Activated naive CD8-positive, alpha-beta T cell (primary cell): ENCODE measurements around the gene STIM1.
A peak's percentile ranks its signal among the peaks of the same experiment; 100 is the strongest.
"Not testable (repeated sequence)": the region's sequence is repeated elsewhere in the genome, so short reads cannot be mapped to it uniquely, and the experiment has no call there.

Source experiments
- H3K27ac Mint-ChIP-seq: one replicate; pipeline ENCODE4 v1.8.0; 2021; ENCODE audit warnings: mixed read lengths
- H3K27me3 Mint-ChIP-seq: one replicate; pipeline ENCODE4 v1.8.0; 2021; ENCODE audit warnings: mixed read lengths
- H3K36me3 Mint-ChIP-seq: one replicate; pipeline ENCODE4 v1.8.0; 2021; ENCODE audit warnings: mixed read lengths
- H3K4me1 Mint-ChIP-seq: one replicate; pipeline ENCODE4 v1.8.0; 2021; ENCODE audit warnings: low read depth, mixed read lengths
- H3K4me3 Mint-ChIP-seq: one replicate; pipeline ENCODE4 v1.8.0; 2021; ENCODE audit warnings: mild to moderate bottlenecking, mixed read lengths
- H3K9me3 Mint-ChIP-seq: one replicate; pipeline ENCODE4 v1.8.0; 2021; ENCODE audit warnings: low read depth, mixed read lengths

Gene STIM1

DNA sequence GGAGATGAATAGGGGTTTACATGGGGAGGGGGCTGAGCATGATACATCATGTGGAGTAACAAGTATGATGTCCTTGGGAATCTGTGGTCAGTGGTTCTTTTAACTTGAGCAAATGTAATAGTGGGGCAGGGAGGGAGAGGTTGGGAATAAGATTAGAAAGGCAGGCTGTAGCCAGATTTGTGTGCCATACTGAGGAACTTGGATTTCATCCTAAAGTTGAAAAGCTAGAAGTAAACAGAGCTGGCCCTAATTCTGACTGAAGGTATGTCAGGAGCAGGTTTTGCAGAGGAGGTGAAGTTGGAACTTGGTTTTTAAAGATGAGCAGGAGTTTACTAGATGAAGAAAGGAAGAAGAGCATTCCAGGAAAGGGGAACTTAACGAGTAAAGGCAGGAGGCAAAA, 130.8 kb downstream of the STIM1 start:
- Mint-ChIP-seq H3K9me3 (no peaks in the 10 kb centered on the region), H3K4me1 (peaks cover 89% of the 10 kb centered on the region), H3K36me3 (no peaks in the 10 kb centered on the region), H3K4me3 (no peak overlapping the region), H3K27me3 (no peaks in the 10 kb centered on the region), H3K27ac (peak overlapping the region; percentile 59)

DNA sequence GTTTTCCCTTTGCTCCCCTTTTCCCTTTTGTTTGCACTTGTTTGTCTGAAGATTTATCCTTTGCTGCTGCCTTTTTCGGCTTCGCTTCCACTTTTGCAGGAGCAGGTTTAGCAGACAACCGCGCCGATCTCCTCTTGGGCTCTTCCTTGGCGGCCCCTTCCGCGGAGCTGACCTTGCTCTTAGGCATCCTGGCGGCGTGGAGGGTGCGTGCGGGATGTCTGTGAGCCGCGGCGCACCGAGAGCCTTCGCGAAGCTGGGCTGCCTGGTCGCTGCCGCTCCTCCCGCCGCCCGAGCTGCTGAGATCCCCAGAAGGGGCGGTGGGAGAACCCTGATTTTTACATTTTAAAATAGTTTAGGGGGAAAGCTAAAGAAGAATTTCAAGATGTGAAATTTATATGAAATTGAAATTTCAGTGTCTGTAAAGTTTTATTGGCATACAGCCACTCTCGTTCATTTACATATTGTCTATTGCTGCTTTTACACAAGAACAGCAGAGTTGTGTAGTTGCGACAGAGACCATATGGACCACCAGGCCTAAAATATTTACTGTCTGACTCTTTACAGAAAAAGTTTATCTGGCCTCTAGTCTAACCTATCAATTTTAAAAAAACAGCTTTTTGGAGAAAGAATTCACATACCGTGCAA, 133.9 kb downstream of the STIM1 start:
- H3K9me3 Mint-ChIP-seq: peaks cover 5% of the 10 kb centered on the region
- H3K27me3 Mint-ChIP-seq: no peaks in the 10 kb centered on the region
- peaks cover 12% of the 10 kb centered on the region for H3K36me3 Mint-ChIP-seq
- H3K4me1 Mint-ChIP-seq: peaks cover 75% of the 10 kb centered on the region
- peak overlapping the region; percentile 69 for H3K4me3 Mint-ChIP-seq
- H3K27ac Mint-ChIP-seq: peak overlapping the region; percentile 59

DNA sequence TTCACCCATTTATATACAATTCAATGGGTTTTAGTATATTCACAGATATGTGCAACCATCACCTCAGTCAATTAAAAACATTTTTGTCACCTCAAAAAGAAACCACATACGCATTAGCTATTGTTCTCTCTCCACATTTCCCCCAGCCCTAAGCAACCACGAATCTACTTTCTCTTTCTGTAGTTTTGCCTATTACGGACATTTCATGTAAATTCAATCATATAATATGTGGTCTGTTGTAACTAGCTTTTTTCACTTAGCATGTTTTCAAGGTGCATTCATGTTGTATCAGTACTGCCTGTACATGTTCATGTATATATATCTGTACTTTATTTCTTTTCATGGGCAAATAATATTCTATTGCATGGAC, 134.4 kb downstream of the STIM1 start:
- Mint-ChIP-seq H3K4me3 (peak overlapping the region; percentile 69), H3K9me3 (peaks cover 8% of the 10 kb centered on the region), H3K36me3 (peaks cover 16% of the 10 kb centered on the region), H3K27ac (peak overlapping the region; percentile 59), H3K27me3 (no peaks in the 10 kb centered on the region), H3K4me1 (peaks cover 73% of the 10 kb centered on the region)

DNA sequence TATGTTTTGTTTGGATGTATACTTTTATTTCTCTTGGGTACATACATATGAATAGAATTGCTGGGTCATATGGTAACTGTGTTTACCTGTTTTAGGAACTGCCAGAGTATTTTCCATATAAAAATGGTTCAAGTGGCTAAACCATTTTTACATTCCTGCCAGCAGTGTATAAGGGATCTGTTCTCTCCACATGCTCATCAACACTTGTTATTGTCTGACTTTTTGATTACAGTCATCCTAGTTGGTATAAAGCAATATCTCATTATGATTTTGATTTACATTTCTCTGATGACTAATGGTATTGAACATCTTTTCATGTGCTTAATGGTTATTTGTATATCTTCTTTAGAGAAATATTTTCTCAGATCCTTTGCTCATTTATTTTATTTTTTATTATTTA, 134.9 kb downstream of the STIM1 start:
- peak overlapping the region; percentile 69 for H3K4me3 Mint-ChIP-seq
- peaks cover 73% of the 10 kb centered on the region for H3K4me1 Mint-ChIP-seq
- H3K27me3 Mint-ChIP-seq: no peaks in the 10 kb centered on the region
- peaks cover 18% of the 10 kb centered on the region for H3K36me3 Mint-ChIP-seq
- peaks cover 8% of the 10 kb centered on the region for H3K9me3 Mint-ChIP-seq
- H3K27ac Mint-ChIP-seq: peak overlapping the region; percentile 59

DNA sequence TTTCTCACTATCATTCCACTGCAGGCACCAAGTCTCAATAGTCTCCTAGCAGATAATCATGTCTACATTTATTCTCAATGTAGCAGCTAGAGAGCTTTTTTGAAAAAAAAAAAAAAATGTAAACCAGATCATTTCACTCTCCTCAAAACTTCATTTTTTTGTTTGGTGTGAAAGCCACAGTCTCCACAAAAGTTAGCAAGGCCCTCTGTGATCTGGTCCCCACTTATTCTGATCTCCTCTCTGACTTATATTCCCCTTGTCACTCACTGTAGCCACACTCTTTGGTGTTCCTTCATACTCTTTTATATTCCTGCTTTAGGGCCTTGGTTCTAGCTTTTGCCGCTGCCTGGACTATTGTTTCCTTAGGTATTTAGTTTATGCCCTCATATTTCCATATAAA, 137.5 kb downstream of the STIM1 start:
- peaks cover 20% of the 10 kb centered on the region for H3K36me3 Mint-ChIP-seq
- peak overlapping the region; percentile 47 for H3K27ac Mint-ChIP-seq
- no peaks in the 10 kb centered on the region for H3K27me3 Mint-ChIP-seq
- H3K4me3 Mint-ChIP-seq: peak overlapping the region; percentile 8
- peaks cover 8% of the 10 kb centered on the region for H3K9me3 Mint-ChIP-seq
- H3K4me1 Mint-ChIP-seq: peaks cover 72% of the 10 kb centered on the region

DNA sequence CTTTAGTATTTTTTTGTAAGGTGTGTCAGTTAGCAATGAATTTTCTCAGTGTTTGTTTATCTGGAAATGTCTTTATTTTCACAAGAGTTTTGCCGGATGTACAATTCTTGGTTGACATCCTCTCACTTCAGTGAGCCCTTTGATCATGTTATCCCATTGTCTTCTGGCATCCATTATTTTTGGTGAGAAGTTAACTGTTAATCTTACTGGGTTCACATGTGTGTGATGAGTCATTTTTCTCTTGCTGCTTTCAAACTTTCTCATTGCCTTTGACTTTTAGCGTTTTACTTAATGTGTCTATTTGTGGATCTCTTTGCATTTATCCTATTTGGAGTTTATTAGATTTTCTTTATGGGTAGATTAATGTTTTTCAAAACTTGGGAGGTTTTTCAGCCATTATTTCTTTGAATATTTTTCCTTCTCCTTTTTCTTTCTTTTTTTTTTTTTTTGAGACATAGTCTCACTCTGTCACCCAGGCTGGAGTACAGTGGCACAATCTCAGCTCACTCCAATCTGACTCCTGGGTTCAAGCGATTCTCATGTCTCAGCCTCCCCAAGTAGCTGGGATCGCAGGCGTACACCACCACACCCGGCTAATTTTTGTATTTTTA, 138.7 kb downstream of the STIM1 start:
- H3K4me3 Mint-ChIP-seq: peak overlapping the region; percentile 11
- peaks cover 20% of the 10 kb centered on the region for H3K36me3 Mint-ChIP-seq
- peaks cover 8% of the 10 kb centered on the region for H3K9me3 Mint-ChIP-seq

DNA sequence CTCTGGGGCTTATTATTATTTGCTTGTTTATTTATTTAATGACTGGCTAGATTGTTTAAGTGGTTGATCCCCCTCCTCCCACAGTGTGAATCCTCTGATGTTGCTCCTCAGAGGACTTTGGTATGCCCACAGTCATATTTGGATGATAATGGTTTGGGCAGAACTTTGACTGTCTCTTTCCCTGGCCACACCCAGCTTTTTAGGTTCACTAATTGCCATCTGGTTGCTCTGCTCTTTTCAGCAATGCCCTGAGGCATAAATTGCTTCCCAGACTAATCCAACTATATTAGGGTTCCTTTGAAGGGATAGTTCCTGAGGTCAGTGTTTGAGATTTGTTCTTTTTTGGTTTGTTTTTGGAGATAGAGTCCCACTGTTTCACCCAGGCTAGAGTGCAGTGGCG, 139.8 kb downstream of the STIM1 start:
- peaks cover 56% of the 10 kb centered on the region for H3K4me1 Mint-ChIP-seq
- H3K36me3 Mint-ChIP-seq: peaks cover 23% of the 10 kb centered on the region
- H3K9me3 Mint-ChIP-seq: peaks cover 8% of the 10 kb centered on the region
- H3K27me3 Mint-ChIP-seq: no peaks in the 10 kb centered on the region
- H3K27ac Mint-ChIP-seq: no peak overlapping the region
- no peak overlapping the region for H3K4me3 Mint-ChIP-seq

More for the DNA sequence above, 138.7 kb downstream of the STIM1 start:
- Mint-ChIP-seq H3K4me1 (peaks cover 65% of the 10 kb centered on the region), H3K27ac (peak overlapping the region; percentile 47), H3K27me3 (no peaks in the 10 kb centered on the region)

DNA sequence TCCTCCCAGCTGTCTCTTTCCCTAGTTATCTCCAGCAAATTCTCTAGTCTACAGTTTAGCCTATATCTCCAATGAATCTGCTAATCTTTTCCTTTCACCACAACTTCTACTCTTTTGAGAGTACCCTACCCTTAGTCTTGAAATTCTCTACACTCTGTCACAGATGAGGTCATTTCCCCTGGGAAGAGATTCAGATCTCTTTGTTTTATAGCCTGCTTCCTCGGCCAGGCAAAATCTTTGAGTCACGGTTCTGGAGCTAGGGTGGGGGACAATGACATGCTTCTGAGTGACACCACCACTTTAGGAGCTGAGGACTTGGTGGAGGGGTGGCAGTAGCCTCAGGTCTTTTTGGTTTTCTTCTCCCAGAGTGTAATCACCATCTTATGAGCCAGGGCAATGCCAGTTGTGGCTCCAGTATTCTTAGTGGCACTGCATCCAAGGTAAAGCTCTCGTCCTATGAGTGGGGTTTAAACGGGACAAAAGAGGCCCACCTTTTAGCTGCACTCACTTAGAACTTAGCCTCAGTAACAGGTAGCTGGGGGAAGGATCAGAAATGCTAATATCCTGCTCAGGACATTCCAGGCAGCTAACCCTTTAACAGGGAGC, 140.6 kb downstream of the STIM1 start:
- peaks cover 23% of the 10 kb centered on the region for H3K36me3 Mint-ChIP-seq
- no peak overlapping the region for H3K4me3 Mint-ChIP-seq
- H3K4me1 Mint-ChIP-seq: peaks cover 51% of the 10 kb centered on the region
- no peak overlapping the region for H3K27ac Mint-ChIP-seq
- peaks cover 8% of the 10 kb centered on the region for H3K9me3 Mint-ChIP-seq
- no peaks in the 10 kb centered on the region for H3K27me3 Mint-ChIP-seq

DNA sequence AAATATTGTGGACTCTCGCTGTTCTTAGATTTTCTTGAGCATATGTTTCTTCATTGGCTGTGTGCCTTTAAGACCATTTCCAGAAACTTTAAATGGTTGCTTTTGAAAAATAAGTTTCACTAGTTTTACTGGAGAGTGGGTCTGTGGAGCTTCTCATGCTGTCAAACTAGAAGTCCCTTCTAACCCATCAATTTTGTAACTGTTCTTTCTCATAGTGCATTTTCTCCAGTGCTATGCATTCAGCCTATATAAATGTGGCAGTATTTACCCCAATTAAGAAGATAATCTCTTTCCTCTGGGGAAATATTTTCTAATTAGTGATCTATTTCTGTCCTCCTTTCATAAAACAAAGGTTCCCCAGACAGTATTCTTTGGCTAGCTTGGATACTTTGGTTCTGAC, 141.2 kb downstream of the STIM1 start:
- H3K4me3 Mint-ChIP-seq: no peak overlapping the region
- peaks cover 23% of the 10 kb centered on the region for H3K36me3 Mint-ChIP-seq
- peaks cover 8% of the 10 kb centered on the region for H3K9me3 Mint-ChIP-seq
- H3K4me1 Mint-ChIP-seq: peaks cover 51% of the 10 kb centered on the region
- no peak overlapping the region for H3K27ac Mint-ChIP-seq
- H3K27me3 Mint-ChIP-seq: no peaks in the 10 kb centered on the region

DNA sequence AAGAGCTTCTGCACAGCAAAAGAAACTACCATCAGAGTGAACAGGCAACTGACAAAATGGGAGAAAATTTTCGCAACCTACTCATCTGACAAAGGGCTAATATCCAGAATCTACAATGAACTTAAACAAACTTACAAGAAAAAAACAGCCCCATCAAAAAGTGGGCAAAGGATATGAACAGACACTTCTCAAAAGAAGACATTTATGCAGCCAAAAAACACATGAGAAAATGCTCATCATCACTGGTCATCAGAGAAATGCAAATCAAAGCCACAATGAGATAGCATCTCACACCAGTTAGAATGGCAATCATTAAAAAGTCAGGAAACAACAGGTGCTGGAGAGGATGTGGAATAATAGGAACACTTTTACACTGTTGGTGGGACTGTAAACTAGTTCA, 149.3 kb downstream of the STIM1 start:
- H3K36me3 Mint-ChIP-seq, H3K27me3 Mint-ChIP-seq, H3K27ac Mint-ChIP-seq, H3K4me3 Mint-ChIP-seq, H3K9me3 Mint-ChIP-seq: not testable (repeated sequence)
- peaks cover 30% of the 10 kb centered on the region for H3K4me1 Mint-ChIP-seq

DNA sequence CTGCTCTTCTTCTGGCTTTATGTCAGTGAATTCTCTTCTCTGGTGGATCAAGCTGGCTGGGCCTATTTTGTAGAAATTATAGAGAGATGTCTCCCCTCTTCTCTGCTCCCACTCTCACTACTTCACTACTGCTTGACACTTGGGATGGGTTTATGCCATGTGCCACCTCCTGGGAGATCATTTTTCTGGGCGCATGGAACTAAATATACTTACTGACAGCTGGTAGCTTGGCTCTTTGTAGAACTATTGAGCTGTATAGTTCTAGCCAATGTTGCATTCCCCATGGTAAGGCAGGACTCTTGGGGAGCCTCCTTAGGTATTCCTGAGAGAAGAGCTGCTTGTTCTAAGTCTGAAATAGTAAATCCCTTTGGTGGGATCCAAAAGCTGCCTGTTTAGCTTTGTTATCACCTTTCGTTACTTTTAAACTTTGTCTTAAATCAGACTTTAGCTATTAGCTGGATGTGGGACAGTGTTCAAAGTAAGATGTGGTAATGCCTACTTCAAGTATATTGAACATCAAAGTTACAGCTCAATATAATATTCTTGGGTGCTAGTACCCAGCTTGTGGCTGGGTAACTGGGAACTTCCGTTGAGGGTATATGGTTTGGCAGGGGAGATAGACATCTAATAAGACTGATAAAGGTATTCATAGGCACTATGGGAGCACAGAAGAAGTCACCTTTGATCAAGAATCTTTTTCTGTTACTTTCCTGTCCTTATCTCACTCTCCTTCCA, 151.6 kb downstream of the STIM1 start:
- H3K4me3 Mint-ChIP-seq: no peak overlapping the region
- peak overlapping the region; percentile 79 for H3K27ac Mint-ChIP-seq
- no peaks in the 10 kb centered on the region for H3K27me3 Mint-ChIP-seq
- peaks cover 43% of the 10 kb centered on the region for H3K4me1 Mint-ChIP-seq
- no peaks in the 10 kb centered on the region for H3K9me3 Mint-ChIP-seq
- H3K36me3 Mint-ChIP-seq: peaks cover 6% of the 10 kb centered on the region

DNA sequence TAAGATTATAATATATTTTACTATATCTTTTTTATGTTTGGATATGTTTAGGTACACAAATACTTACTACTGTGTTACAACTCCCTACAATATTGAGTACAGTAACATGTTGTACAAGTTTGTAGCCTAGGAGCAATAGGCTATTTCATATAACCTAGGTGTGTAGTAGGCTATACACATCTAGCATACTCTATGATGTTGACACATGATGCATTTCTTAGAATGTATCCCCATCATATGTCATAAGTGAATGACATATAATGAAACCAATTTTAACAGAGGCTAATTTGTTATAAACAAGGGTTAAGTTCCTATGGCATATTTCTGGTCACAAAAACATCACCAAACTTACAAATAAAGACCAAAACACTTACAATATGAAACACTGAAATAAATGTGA, 152.7 kb downstream of the STIM1 start:
- peaks cover 53% of the 10 kb centered on the region for H3K4me1 Mint-ChIP-seq
- peaks cover 6% of the 10 kb centered on the region for H3K36me3 Mint-ChIP-seq
- H3K27ac Mint-ChIP-seq: no peak overlapping the region
- H3K9me3 Mint-ChIP-seq: no peaks in the 10 kb centered on the region
- H3K27me3 Mint-ChIP-seq: no peaks in the 10 kb centered on the region
- no peak overlapping the region for H3K4me3 Mint-ChIP-seq

DNA sequence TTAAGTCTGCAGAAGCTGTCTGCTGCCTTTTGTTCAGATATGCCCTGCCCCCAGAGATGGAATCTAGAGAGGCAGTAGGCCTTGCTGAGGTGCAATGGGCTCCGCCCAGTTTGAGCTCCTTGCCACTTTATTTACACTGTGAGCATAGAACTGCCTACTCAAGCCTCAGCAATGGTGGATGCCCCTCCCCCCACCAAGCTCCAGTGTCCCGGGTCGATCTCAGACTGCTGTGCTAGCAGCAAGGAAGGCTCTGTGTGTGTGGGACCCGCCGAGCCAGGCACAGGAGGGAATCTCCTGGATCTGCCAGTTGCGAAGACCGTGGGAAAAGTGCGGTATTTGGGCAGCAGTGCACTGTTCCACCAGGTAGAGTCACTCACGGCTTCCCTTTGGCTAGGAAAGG, 161.1 kb downstream of the STIM1 start:
- H3K4me3 Mint-ChIP-seq, H3K9me3 Mint-ChIP-seq, H3K27ac Mint-ChIP-seq, H3K36me3 Mint-ChIP-seq, H3K27me3 Mint-ChIP-seq: not testable (repeated sequence)
- H3K4me1 Mint-ChIP-seq: peaks cover 74% of the 10 kb centered on the region

DNA sequence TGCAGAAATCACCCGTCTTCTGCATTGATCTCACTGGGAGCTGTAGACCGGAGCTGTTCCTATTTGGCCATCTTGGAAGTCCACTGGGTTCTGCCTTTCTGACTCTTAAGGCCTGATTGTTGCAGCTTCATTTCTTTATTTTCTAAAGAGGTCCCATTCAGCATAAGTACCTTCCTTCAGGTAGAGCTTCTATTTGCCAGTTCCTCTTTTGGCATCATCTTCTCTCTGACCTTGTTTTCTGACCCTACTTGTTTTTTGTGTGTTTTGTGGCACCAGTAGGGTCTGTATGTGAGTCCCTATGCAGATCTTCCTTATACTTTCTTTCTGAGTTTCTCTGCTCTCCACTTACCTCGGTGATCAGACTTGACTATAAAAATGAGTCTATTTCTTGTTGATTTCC, 161.7 kb downstream of the STIM1 start:
- no peak overlapping the region for H3K4me3 Mint-ChIP-seq
- no peak overlapping the region for H3K27ac Mint-ChIP-seq
- peaks cover 9% of the 10 kb centered on the region for H3K36me3 Mint-ChIP-seq
- no peaks in the 10 kb centered on the region for H3K9me3 Mint-ChIP-seq
- H3K4me1 Mint-ChIP-seq: peaks cover 70% of the 10 kb centered on the region
- no peaks in the 10 kb centered on the region for H3K27me3 Mint-ChIP-seq

DNA sequence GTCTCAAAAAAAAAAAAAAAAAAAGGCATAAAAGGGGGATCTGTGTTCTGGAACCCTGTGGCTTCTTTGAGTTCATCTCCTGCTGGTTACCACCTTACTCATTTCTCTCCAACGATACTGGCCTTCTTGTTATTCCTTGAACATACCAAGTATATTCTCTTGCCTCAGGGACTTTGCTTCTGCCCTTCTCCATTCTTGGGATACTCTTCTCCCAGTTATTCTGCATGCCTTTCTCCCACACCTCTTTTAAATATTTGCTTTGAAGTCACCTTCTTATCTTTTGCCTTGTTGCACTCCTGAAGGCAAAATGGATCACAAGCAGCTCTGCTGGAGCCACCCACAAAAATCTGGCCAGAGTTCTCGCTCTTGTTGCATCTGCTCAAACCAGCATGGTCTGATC, 163.2 kb downstream of the STIM1 start:
- Mint-ChIP-seq H3K27me3 (no peaks in the 10 kb centered on the region), H3K4me1 (peaks cover 62% of the 10 kb centered on the region), H3K9me3 (no peaks in the 10 kb centered on the region), H3K4me3 (no peak overlapping the region), H3K36me3 (peaks cover 12% of the 10 kb centered on the region), H3K27ac (peak overlapping the region; percentile 64)
